CD4-positive, alpha-beta T cell (primary cell): ENCODE results near the gene FBXL22. TPM values are rescaled to one million over a fixed set of nuclear protein-coding genes. Genes with fewer than 3 reads are reported as not detected.
A peak's percentile ranks its signal among the peaks of the same experiment; 100 is the strongest.

Experiments used
- ATAC-seq: fragments of 200-7000 bp; cut with Tn5 transposase; one replicate; pipeline ENCODE4 v1.10.0; 2022; ENCODE audit warnings: mild to moderate bottlenecking; ENCODE audit not compliant: poor library complexity
- CTCF ChIA-PET: fragments of 350-600 bp; sonication (Branson Sonifier 250); formaldehyde crosslinking; loops from one replicate; lab custom pipeline; 2021; ENCODE audit warnings: antibody characterized with exemption, inconsistent platforms; lab: Charles Lee
- POLR2A ChIA-PET: fragments of 350-600 bp; sonication (Branson Sonifier 250); formaldehyde crosslinking; loops from one replicate; lab custom pipeline; 2021; ENCODE audit warnings: antibody characterized with exemption, inconsistent platforms; lab: Charles Lee
- DNase-seq, 14 experiments: peaks; one replicate each; pipeline ENCODE4 v3.0.0-alpha.2; 2013 to 2020; ENCODE audit warnings: mixed read lengths in 2 of 14
- H3K27ac ChIP-seq, 2 donors: one replicate each; pipeline versions ENCODE4 v1.5.1 to v1.7.0; 2013; ENCODE audit warnings: low read length in 2 of 2, low read depth in 1 of 2, mild to moderate bottlenecking in 1 of 2
- H3K27me3 ChIP-seq, 2 experiments: 1 replicate in 1 of 2; 2 replicates in 1 of 2; pipeline versions ENCODE4 v1.6.1 to v1.7.0; 2013; ENCODE audit warnings: low read length in 2 of 2, control low read depth in 1 of 2, mild to moderate bottlenecking in 1 of 2, moderate library complexity in 1 of 2; ENCODE audit not compliant: insufficient read depth in 2 of 2, control insufficient read depth in 1 of 2
- H3K36me3 ChIP-seq: one replicate; pipeline ENCODE4 v1.6.1; 2013; ENCODE audit warnings: low read length, control low read depth; ENCODE audit not compliant: insufficient read depth
- H3K4me1 ChIP-seq: one replicate; pipeline ENCODE4 v1.6.1; 2013; ENCODE audit warnings: low read length, control low read depth; ENCODE audit not compliant: insufficient read depth
- H3K4me3 ChIP-seq: one replicate; pipeline ENCODE4 v1.5.1; 2013; ENCODE audit warnings: mild to moderate bottlenecking, low read length, moderate library complexity
- H3K9me3 ChIP-seq, 2 experiments: 1 replicate in 1 of 2; 2 replicates in 1 of 2; pipeline versions ENCODE4 v1.6.1 to v1.7.0; 2013; ENCODE audit warnings: low read length in 2 of 2, mild to moderate bottlenecking in 2 of 2, control low read depth in 1 of 2, moderate library complexity in 1 of 2; ENCODE audit not compliant: control insufficient read depth in 1 of 2, insufficient read depth in 1 of 2
- H3K27ac Mint-ChIP-seq: one replicate; pipeline ENCODE4 v1.8.0; 2020; ENCODE audit warnings: mixed read lengths
- H3K27me3 Mint-ChIP-seq: one replicate; pipeline ENCODE4 v1.8.0; 2021; ENCODE audit warnings: mixed read lengths
- H3K36me3 Mint-ChIP-seq: one replicate; pipeline ENCODE4 v1.8.0; 2021; ENCODE audit warnings: low read depth, mixed read lengths
- H3K4me1 Mint-ChIP-seq: one replicate; pipeline ENCODE4 v1.8.0; 2021; ENCODE audit warnings: low read depth, mixed read lengths
- H3K4me3 Mint-ChIP-seq: one replicate; pipeline ENCODE4 v1.8.0; 2020; ENCODE audit warnings: mild to moderate bottlenecking, mixed read lengths
- H3K9me3 Mint-ChIP-seq: one replicate; pipeline ENCODE4 v1.8.0; 2020; ENCODE audit warnings: mixed read lengths
- intact Hi-C, 2 experiments: fragments of 100-400 bp; cut with DNase I in 1 of 2; cut with micrococcal nuclease in 1 of 2; formaldehyde crosslinking; loops; one replicate each; pipeline versions ENCODE4 v1.15.1 to v1.9.0; 2023 to 2025; cut with DNase I, micrococcal nuclease
- total RNA-seq, 174 experiments: library from RNA in 2 of 174; stranded (reverse) in 2 of 174; gene quantifications; one replicate each; pipeline ENCODE4 v1.2.3 and lab custom pipeline; 2021 to 2026
- TF ChIP-seq, protein P1 (sequence below): fragments of 200-600 bp; IDR thresholded peaks from one replicate; pipeline ENCODE4 v1.8.0; 2022; ENCODE audit warnings: antibody characterized with exemption, mild to moderate bottlenecking

The FBXL22 gene
- total RNA-seq, 2 experiments from 2014 or later = 0.66 to 1.6 TPM

- no peak overlapping the region for H3K27ac Mint-ChIP-seq
- H3K36me3 ChIP-seq = peaks cover 93% of the 10 kb centered on the region
- H3K36me3 Mint-ChIP-seq = peaks cover 96% of the 10 kb centered on the region
- H3K9me3 ChIP-seq = no peaks in the 10 kb centered on the region
- CTCF ChIA-PET = interaction anchor here (1.3 to 1.6 kb wide), 3 partner anchors 10 to 315 kb away, joined by 3 to 4 read pairs (median 3); no protein-coding TSS in a partner anchor
- intact Hi-C loops = no loop called here
- H3K9me3 Mint-ChIP-seq = no peaks in the 10 kb centered on the region
- POLR2A ChIA-PET = no interaction called here
- H3K27ac ChIP-seq = no peak overlapping the region
- no peak overlapping the region for H3K4me3 Mint-ChIP-seq
- no peaks in the 10 kb centered on the region for H3K4me1 Mint-ChIP-seq
- no peak overlapping the region for H3K4me3 ChIP-seq
- TF ChIP-seq, protein P1, sequence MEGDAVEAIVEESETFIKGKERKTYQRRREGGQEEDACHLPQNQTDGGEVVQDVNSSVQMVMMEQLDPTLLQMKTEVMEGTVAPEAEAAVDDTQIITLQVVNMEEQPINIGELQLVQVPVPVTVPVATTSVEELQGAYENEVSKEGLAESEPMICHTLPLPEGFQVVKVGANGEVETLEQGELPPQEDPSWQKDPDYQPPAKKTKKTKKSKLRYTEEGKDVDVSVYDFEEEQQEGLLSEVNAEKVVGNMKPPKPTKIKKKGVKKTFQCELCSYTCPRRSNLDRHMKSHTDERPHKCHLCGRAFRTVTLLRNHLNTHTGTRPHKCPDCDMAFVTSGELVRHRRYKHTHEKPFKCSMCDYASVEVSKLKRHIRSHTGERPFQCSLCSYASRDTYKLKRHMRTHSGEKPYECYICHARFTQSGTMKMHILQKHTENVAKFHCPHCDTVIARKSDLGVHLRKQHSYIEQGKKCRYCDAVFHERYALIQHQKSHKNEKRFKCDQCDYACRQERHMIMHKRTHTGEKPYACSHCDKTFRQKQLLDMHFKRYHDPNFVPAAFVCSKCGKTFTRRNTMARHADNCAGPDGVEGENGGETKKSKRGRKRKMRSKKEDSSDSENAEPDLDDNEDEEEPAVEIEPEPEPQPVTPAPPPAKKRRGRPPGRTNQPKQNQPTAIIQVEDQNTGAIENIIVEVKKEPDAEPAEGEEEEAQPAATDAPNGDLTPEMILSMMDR = no peak
- ATAC-seq (no peak), DNase-seq (no peak)
- H3K27me3 Mint-ChIP-seq = no peaks in the 10 kb centered on the region
- H3K27me3 ChIP-seq = no peaks in the 10 kb centered on the region
- no peaks in the 10 kb centered on the region for H3K4me1 ChIP-seq
Measured at GRCh38 chr15:63630036-63630751, 33.0 kb downstream of the FBXL22 start.

- Mint-ChIP-seq H3K27ac (peak overlapping the region; percentile 22), H3K4me1 (no peaks in the 10 kb centered on the region), H3K27me3 (no peaks in the 10 kb centered on the region), H3K4me3 (no peak overlapping the region), H3K9me3 (no peaks in the 10 kb centered on the region), H3K36me3 (peaks cover 96% of the 10 kb centered on the region)
- no peak for ATAC-seq
- intact Hi-C loops = no loop called here
- CTCF ChIA-PET = interaction anchor here (0.9 to 1.2 kb wide), 2 partner anchors 23 kb away, joined by 3 read pairs; no protein-coding TSS in a partner anchor
- Histone ChIP-seq H3K27me3 (no peaks in the 10 kb centered on the region), H3K36me3 (peaks cover 89% of the 10 kb centered on the region), H3K9me3 (no peaks in the 10 kb centered on the region), H3K4me1 (no peaks in the 10 kb centered on the region), H3K27ac (no peak overlapping the region), H3K4me3 (no peak overlapping the region)
- DNase-seq = no peak
- TF ChIP-seq, protein P1 = no peak
- POLR2A ChIA-PET = interaction anchor here (0.6 to 1.5 kb wide), 2 partner anchors 18 to 514 kb away, joined by 3 read pairs; no protein-coding TSS in a partner anchor
Measured at GRCh38 chr15:63633312-63633711, 36.1 kb downstream of the FBXL22 start.

- peak overlapping the region; percentile 22 for H3K27ac Mint-ChIP-seq
- ChIA-PET CTCF (interaction anchor here (1.3 kb wide), 1 partner anchor 25 kb away, joined by 4 read pairs; no protein-coding TSS in a partner anchor), POLR2A (interaction anchor here (0.6 kb wide), 1 partner anchor 513 kb away, joined by 3 read pairs; no protein-coding TSS in a partner anchor)
- Histone ChIP-seq H3K36me3 (peaks cover 90% of the 10 kb centered on the region), H3K27ac (no peak overlapping the region), H3K27me3 (no peaks in the 10 kb centered on the region), H3K4me1 (no peaks in the 10 kb centered on the region), H3K9me3 (no peaks in the 10 kb centered on the region), H3K4me3 (no peak overlapping the region)
- H3K4me1 Mint-ChIP-seq = no peaks in the 10 kb centered on the region
- no peak for DNase-seq
- no peaks in the 10 kb centered on the region for H3K27me3 Mint-ChIP-seq
- H3K36me3 Mint-ChIP-seq = peaks cover 96% of the 10 kb centered on the region
- TF ChIP-seq, protein P1 = no peak
- no peak overlapping the region for H3K4me3 Mint-ChIP-seq
- H3K9me3 Mint-ChIP-seq = no peaks in the 10 kb centered on the region
- no peak for ATAC-seq
- intact Hi-C loops = no loop called here
Measured at GRCh38 chr15:63634154-63634553, 37.0 kb downstream of the FBXL22 start.
